ENCODE measurements around the gene DMWD. TPM values are rescaled to one million over a fixed set of nuclear protein-coding genes. Genes with fewer than 3 reads are reported as not detected.

DMWD gene
- polyA plus RNA-seq, 1 donor from 2014 or later: 16.7 TPM

DNA sequence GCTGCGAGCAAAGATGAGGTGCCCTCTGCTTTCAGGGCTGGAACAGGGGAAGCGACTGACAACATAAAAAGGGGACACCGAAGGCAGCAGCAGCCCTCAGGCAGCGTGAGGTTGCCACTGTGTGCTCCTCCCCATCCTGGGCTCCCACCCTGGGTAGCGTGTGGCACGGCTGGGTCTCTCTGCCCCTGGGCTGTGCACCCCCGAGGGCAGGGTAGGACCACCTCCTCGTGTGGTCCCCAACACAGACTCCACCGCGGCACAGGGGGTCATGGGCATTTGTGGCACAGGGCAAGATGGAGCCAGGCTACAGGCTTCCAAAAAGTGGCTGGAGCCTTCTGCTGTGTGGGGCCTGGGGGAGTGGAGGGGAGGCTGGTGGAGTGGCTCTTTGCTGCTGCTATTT, 28.9 kb upstream of the DMWD start:
- Mint-ChIP-seq H3K4me1 (peaks cover 3 to 8% (median 5%) of the 10 kb centered on the region in 3 donors), H3K9me3 (no peaks in the 10 kb centered on the region), H3K27ac (no peak overlapping the region), H3K4me3 (no peak overlapping the region), H3K36me3 (no peaks in the 10 kb centered on the region), H3K27me3 (no peaks in the 10 kb centered on the region)

DNA sequence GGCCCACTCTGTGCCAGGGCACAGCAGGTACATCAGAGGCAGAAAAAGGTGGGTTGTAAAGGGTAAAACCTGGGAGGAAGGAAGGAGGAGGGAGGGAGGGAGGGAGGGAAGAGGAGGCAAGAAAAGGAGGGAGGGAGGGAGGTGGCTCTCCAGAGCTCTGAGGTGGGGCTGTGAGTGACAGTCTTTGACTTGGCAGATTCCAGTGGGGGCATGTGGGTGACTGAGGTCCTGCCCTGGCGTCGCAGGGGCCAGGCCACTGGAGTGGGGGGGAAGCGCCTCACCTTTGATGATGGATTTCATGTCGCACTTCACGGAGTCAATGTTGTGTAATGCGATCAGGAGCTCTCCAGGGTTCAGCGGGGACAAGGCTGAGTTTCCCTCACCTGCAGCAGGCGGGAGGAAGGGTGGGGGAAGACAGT, 28.5 kb upstream of the DMWD start:
- Mint-ChIP-seq H3K27ac (no peak overlapping the region), H3K9me3 (no peaks in the 10 kb centered on the region), H3K4me3 (no peak overlapping the region), H3K27me3 (no peaks in the 10 kb centered on the region), H3K36me3 (no peaks in the 10 kb centered on the region), H3K4me1 (peaks cover 3 to 8% (median 5%) of the 10 kb centered on the region in 3 donors)

DNA sequence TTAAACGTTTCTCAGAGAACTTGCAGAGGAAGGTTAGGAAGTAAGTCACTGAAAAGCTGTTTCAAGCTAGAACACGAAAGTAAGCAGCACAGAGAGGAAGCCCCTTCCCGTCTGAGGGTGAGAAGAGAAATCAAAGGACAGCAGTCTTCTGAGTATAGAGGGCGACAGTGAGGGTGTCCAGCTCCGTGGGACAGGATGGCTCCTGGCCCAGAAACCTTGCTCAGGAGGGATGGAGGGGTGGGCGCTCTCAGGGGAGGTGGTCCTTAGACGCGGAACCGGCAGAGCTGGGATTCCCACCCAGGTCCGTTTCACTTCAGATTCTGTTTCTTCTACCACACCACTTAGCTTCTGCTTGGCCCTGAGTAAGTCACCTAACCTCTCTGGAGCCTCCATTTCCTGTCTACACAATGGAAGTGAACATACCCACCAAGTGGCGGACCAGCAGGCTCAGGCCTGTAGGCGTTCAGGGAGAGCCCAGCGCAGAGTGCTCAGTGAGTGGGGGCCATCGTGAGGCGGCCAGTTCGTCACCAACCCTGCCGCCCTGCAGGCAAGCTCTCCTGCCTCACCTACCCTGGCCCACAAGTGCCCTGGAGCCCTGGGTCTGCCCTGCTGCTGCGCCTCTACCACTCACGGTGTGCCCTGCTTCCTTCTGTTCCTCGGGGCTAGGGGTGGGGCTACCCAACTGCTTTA, 27.9 kb upstream of the DMWD start:
- no peaks in the 10 kb centered on the region for H3K36me3 Mint-ChIP-seq
- H3K27me3 Mint-ChIP-seq: no peaks in the 10 kb centered on the region
- peak overlapping the region in 1 of 3 donors; percentile 64 for H3K27ac Mint-ChIP-seq
- H3K4me3 Mint-ChIP-seq: no peak overlapping the region
- no peaks in the 10 kb centered on the region for H3K9me3 Mint-ChIP-seq
- H3K4me1 Mint-ChIP-seq: peaks cover 3 to 8% (median 5%) of the 10 kb centered on the region in 3 donors

GRCh38 chr19:45819769-45820168, 27.1 kb upstream of the DMWD start:
- no peaks in the 10 kb centered on the region for H3K36me3 Mint-ChIP-seq
- peak overlapping the region in 1 of 3 donors; percentile 64 for H3K27ac Mint-ChIP-seq
- peaks cover 3 to 8% (median 5%) of the 10 kb centered on the region in 3 donors for H3K4me1 Mint-ChIP-seq
- no peak overlapping the region for H3K4me3 Mint-ChIP-seq
- no peaks in the 10 kb centered on the region for H3K27me3 Mint-ChIP-seq
- no peaks in the 10 kb centered on the region for H3K9me3 Mint-ChIP-seq

GRCh38 chr19:45817725-45818301, 25.2 kb upstream of the DMWD start:
- Mint-ChIP-seq H3K27ac (peak overlapping the region in 1 of 3 donors; percentile 92), H3K9me3 (no peaks in the 10 kb centered on the region), H3K4me3 (peak overlapping the region in 2 of 4 donors; percentile 22 to 41), H3K27me3 (peaks cover 2% of the 10 kb centered on the region), H3K36me3 (no peaks in the 10 kb centered on the region), H3K4me1 (peaks cover 3 to 8% (median 5%) of the 10 kb centered on the region in 3 donors)

DNA sequence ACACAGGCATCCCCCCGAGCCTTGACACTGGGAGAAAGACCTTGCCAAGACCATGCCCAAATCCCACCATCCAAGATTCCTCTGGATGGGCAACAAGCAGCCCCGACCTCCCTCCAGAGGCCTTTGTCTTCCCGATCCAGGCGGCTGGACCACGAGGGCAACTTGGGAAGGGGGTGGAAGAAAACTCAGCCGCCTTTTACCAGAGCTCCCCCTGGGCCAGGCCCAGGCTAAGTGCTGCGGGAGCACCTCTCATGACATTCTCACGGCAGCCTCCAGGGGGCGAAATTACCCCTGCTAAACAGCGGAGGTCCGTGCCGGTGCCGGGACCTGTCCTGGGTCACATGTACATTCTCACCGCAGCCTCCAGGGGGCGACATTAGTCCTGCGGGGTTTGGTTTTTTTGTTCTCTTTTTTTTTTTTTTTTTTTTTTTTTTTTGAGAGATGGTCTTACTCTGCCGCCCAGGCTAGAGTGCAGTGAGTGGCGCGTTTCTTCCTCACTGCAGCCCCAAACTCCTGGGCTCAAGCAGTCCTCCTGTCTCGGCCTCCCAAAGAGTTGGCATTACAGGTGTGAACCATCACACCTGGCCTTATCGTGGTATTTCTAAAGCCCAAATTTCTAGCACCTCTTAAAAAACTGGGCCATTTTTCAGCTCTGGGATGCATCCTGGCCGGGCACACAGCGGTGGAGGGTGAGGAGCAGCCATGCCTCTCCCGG, 24.5 kb upstream of the DMWD start:
- H3K36me3 Mint-ChIP-seq: no peaks in the 10 kb centered on the region
- peaks cover 2% of the 10 kb centered on the region for H3K27me3 Mint-ChIP-seq
- peaks cover 3 to 8% (median 5%) of the 10 kb centered on the region in 3 donors for H3K4me1 Mint-ChIP-seq
- peak overlapping the region; percentile 72 to 92 (median 83) for H3K27ac Mint-ChIP-seq
- H3K9me3 Mint-ChIP-seq: no peaks in the 10 kb centered on the region
- H3K4me3 Mint-ChIP-seq: peak overlapping the region in 3 of 4 donors; percentile 22 to 41 (median 36)

- Mint-ChIP-seq H3K4me1 (peaks cover 3 to 8% (median 5%) of the 10 kb centered on the region in 3 donors), H3K27me3 (peaks cover 2% of the 10 kb centered on the region), H3K4me3 (peak overlapping the region in 1 of 4 donors; percentile 74), H3K9me3 (no peaks in the 10 kb centered on the region), H3K36me3 (no peaks in the 10 kb centered on the region), H3K27ac (peak overlapping the region in 1 of 3 donors; percentile 83)
Measured at GRCh38 chr19:45816236-45817009, 23.8 kb upstream of the DMWD start.

DNA sequence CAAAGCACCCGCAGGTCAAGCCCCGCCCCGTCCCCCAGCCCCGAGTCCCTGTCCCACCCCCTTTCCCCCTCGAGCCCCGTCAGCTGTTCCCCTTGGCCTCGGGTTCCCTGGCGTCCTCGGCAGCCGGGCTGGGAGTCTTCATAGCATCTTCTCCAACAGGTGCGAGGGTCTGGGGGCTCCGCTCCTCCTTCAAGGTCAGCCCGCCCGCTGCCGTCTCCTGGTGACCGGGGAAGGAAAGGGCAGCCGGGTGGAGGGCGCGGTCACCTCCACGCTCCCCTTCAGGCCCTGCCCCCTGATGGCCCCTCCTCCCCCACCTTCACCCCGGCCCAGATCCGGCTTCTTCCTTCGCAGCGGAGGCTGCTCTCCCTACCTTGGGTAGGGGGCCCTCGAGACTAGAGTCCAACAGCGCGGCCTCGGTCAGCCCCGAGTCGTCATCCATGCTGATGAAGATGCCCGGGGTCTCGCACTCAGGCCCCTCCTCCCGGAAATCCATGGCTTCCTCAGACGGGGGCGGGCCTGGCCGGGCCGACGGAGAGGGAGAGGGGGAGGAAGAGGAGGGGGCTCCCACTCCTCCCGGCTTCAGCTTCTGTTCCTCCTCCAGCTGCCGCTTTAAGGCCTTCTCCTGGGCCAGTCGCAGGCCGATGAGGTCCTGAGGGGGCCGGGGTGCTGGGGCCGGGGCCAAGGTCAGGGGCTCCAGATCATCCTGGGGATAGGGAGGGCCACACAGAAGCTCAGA, 23.0 kb upstream of the DMWD start:
- H3K27me3 Mint-ChIP-seq: peaks cover 3% of the 10 kb centered on the region
- H3K9me3 Mint-ChIP-seq: no peaks in the 10 kb centered on the region
- H3K36me3 Mint-ChIP-seq: no peaks in the 10 kb centered on the region
- H3K27ac Mint-ChIP-seq: no peak overlapping the region
- no peak overlapping the region for H3K4me3 Mint-ChIP-seq
- H3K4me1 Mint-ChIP-seq: peaks cover 3 to 8% (median 5%) of the 10 kb centered on the region in 3 donors

DNA sequence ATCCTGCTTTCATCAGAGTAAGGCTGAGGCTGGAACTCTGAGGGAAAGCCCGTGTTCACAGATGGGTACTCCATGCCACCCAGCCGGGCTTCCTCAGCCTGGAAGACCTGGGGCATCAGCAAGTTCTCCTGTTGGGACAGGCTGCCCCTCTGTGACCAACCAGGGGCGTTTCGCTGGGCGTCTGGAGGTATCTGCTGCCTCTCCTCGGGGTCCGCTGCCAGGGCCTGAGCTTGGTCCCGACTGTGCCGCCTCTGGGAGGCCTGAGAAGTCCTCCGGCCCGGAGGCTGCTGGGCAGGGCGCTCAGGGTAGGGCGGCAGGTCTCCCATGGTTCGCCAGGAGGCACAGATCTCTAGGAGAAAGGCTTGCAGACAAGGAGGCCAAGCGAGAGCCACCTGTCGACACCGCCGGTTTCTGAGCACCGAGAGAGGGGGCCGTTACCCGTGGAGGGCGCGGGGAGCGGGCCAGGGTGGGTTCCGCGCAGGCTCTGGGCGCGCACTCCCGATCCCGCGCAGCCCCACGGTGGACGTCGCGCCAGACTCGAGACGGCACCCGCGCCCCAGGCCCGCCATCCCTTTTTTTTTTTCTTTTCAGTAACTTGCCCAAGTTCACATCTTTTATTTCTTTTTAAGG, 22.3 kb upstream of the DMWD start, which contains the start of gene RSPH6A:
TSS of gene RSPH6A (minus strand) at position 458 of the 630 bp plus-strand sequence. CDS start at position 326, 132 bp downstream.
- Mint-ChIP-seq H3K4me1 (peaks cover 3 to 8% (median 5%) of the 10 kb centered on the region in 3 donors), H3K27ac (no peak within 1 kb of the TSS), H3K9me3 (no peaks in the 10 kb centered on the region), H3K4me3 (peak within 1 kb of the TSS in 1 of 4 donors; percentile 28), H3K27me3 (peaks cover 8% of the 10 kb centered on the region), H3K36me3 (no peaks in the 10 kb centered on the region)

GRCh38 chr19:45814166-45814780, 21.6 kb upstream of the DMWD start:
- peaks cover 8% of the 10 kb centered on the region for H3K27me3 Mint-ChIP-seq
- no peak overlapping the region for H3K4me3 Mint-ChIP-seq
- no peaks in the 10 kb centered on the region for H3K36me3 Mint-ChIP-seq
- H3K4me1 Mint-ChIP-seq: peaks cover 3 to 6% (median 5%) of the 10 kb centered on the region in 3 donors
- H3K9me3 Mint-ChIP-seq: no peaks in the 10 kb centered on the region
- H3K27ac Mint-ChIP-seq: peak overlapping the region in 1 of 3 donors; percentile 88

GRCh38 chr19:45812297-45812696, 19.7 kb upstream of the DMWD start:
- H3K9me3 Mint-ChIP-seq: no peaks in the 10 kb centered on the region
- no peaks in the 10 kb centered on the region for H3K36me3 Mint-ChIP-seq
- H3K4me3 Mint-ChIP-seq: no peak overlapping the region
- no peak overlapping the region for H3K27ac Mint-ChIP-seq
- peaks cover 3 to 4% (median 4%) of the 10 kb centered on the region in 3 donors for H3K4me1 Mint-ChIP-seq
- peaks cover 8% of the 10 kb centered on the region for H3K27me3 Mint-ChIP-seq

DNA sequence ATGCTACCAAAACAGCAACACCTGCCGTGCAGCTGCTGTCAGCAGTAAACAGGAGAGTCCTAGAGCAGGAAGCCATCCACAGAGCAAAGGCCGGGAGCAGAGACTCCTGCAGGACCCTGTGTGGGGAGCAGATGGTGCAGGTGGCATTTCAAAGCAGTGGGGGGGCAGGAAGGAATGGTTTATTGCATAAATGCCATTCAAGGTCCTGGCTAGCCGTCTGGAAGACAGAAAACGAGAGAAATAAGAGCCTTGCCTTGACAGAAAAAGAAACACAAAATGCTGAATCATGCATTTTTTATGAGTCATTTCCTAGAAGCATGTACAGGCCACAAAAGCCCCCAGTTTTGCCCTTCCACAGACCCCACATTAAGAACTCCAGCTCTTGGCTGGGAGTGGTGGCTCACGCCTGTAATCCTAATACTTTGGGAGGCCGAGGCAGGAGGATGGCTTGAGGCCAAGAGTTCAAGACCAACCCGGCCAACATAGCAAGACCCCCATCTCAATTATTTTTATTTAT, 17.1 kb upstream of the DMWD start:
- no peak overlapping the region for H3K27ac Mint-ChIP-seq
- peak overlapping the region in 1 of 4 donors; percentile 33 for H3K4me3 Mint-ChIP-seq
- peaks cover 0 to 2% (median 0%) of the 10 kb centered on the region in 3 donors for H3K4me1 Mint-ChIP-seq
- no peaks in the 10 kb centered on the region for H3K36me3 Mint-ChIP-seq
- peaks cover 8% of the 10 kb centered on the region for H3K27me3 Mint-ChIP-seq
- H3K9me3 Mint-ChIP-seq: no peaks in the 10 kb centered on the region

GRCh38 chr19:45805719-45806118, 13.1 kb upstream of the DMWD start:
- H3K36me3 Mint-ChIP-seq: no peaks in the 10 kb centered on the region

More at GRCh38 chr19:45805719-45806118, 13.1 kb upstream of the DMWD start:
- Mint-ChIP-seq H3K4me1 (peaks cover 0 to 2% (median 2%) of the 10 kb centered on the region in 3 donors), H3K9me3 (no peaks in the 10 kb centered on the region), H3K27me3 (peaks cover 7% of the 10 kb centered on the region), H3K4me3 (no peak overlapping the region), H3K27ac (no peak overlapping the region)

Data from IgD-negative memory B cell (primary cell).